Naive thymus-derived CD4-positive, alpha-beta T cell (primary cell): ENCODE data around the gene C13orf46. TPM values are rescaled to one million over a fixed set of nuclear protein-coding genes. Genes with fewer than 3 reads are reported as not detected.

Experiments
- ATAC-seq: fragments of 150-1000 bp; cut with Tn5 transposase; 2 replicates; pipeline ENCODE4 v1.10.0; 2021; ENCODE audit warnings: mild to moderate bottlenecking, moderate library complexity
- CTCF ChIA-PET: fragments of 350-600 bp; sonication (Branson Sonifier 250); formaldehyde crosslinking; loops from one replicate; lab custom pipeline; 2021; ENCODE audit warnings: antibody characterized with exemption; lab: Charles Lee
- POLR2A ChIA-PET: fragments of 350-600 bp; sonication (Branson Sonifier 250); formaldehyde crosslinking; loops from one replicate; lab custom pipeline; 2021; ENCODE audit warnings: antibody characterized with exemption, inconsistent platforms; lab: Charles Lee
- DNase-seq, 9 donors: peaks; one replicate each; pipeline versions ENCODE4 v3.0.0 to v3.0.0-alpha.2; 2020 to 2022; ENCODE audit warnings: mixed read lengths in 1 of 9
- H3K27ac ChIP-seq: one replicate; pipeline ENCODE4 v1.7.0; 2013; ENCODE audit warnings: mild to moderate bottlenecking, low read depth, low read length, moderate library complexity
- H3K27me3 ChIP-seq, 2 donors: one replicate each; pipeline ENCODE4 v1.7.0; 2013; ENCODE audit warnings: low read length in 2 of 2, mild to moderate bottlenecking in 2 of 2, moderate library complexity in 2 of 2; ENCODE audit not compliant: control insufficient read depth in 2 of 2, insufficient read depth in 2 of 2
- H3K36me3 ChIP-seq, 3 experiments: 1 replicate in 2 of 3; 2 replicates in 1 of 3; pipeline ENCODE4 v1.7.0; 2013; ENCODE audit warnings: low read length in 3 of 3, mild to moderate bottlenecking in 3 of 3, moderate library complexity in 1 of 3; ENCODE audit not compliant: insufficient read depth in 3 of 3, control insufficient read depth in 2 of 3
- H3K4me1 ChIP-seq, 2 donors: one replicate each; pipeline ENCODE4 v1.7.0; 2013; ENCODE audit warnings: low read length in 2 of 2, mild to moderate bottlenecking in 2 of 2, moderate library complexity in 1 of 2; ENCODE audit not compliant: control insufficient read depth in 2 of 2, insufficient read depth in 2 of 2
- H3K4me3 ChIP-seq: 2 replicates; pipeline ENCODE4 v1.7.0; 2013; ENCODE audit warnings: mild to moderate bottlenecking, low read length
- H3K9me3 ChIP-seq, 3 experiments: 1 replicate in 2 of 3; 2 replicates in 1 of 3; pipeline ENCODE4 v1.7.0; 2013; ENCODE audit warnings: low read length in 3 of 3; ENCODE audit not compliant: control insufficient read depth in 2 of 3
- H3K27ac Mint-ChIP-seq, 9 donors: one replicate each; pipeline ENCODE4 v1.8.0; 2020 to 2022; ENCODE audit warnings: mixed read lengths in 9 of 9, mild to moderate bottlenecking in 8 of 9, moderate library complexity in 5 of 9, inconsistent platforms in 2 of 9
- H3K27me3 Mint-ChIP-seq, 5 donors: one replicate each; pipeline ENCODE4 v1.8.0; 2021 to 2022; ENCODE audit warnings: mixed read lengths in 5 of 5, mild to moderate bottlenecking in 1 of 5
- H3K36me3 Mint-ChIP-seq, 5 donors: one replicate each; pipeline ENCODE4 v1.8.0; 2020 to 2022; ENCODE audit warnings: mixed read lengths in 5 of 5, mild to moderate bottlenecking in 3 of 5, inconsistent platforms in 1 of 5
- H3K4me1 Mint-ChIP-seq, 7 donors: one replicate each; pipeline ENCODE4 v1.8.0; 2020 to 2022; ENCODE audit warnings: mixed read lengths in 7 of 7, mild to moderate bottlenecking in 3 of 7, inconsistent platforms in 1 of 7
- H3K4me3 Mint-ChIP-seq, 10 donors: one replicate each; pipeline ENCODE4 v1.8.0; 2020 to 2022; ENCODE audit warnings: mild to moderate bottlenecking in 10 of 10, mixed read lengths in 10 of 10, moderate library complexity in 6 of 10, inconsistent platforms in 2 of 10
- H3K9me3 Mint-ChIP-seq, 11 donors: one replicate each; pipeline ENCODE4 v1.8.0; 2020 to 2022; ENCODE audit warnings: mixed read lengths in 11 of 11, mild to moderate bottlenecking in 4 of 11, inconsistent platforms in 1 of 11, moderate library complexity in 1 of 11
- intact Hi-C, 2 donors: fragments of 100-400 bp; cut with micrococcal nuclease; formaldehyde crosslinking; loops; one replicate each; pipeline ENCODE4 v1.15.1; 2023
- polyA plus RNA-seq, 2 donors: library from polyadenylated mRNA; unstranded; fragments of 300-500 nt; fragmentation: Illumina TruSeq; gene quantifications; one replicate each; pipeline ENCODE4 v1.2.3, GENCODE V29; 2021
- total RNA-seq, 6 experiments: library from RNA in 5 of 6; stranded (reverse) in 5 of 6; gene quantifications; 1 replicate in 5 of 6; 2 replicates in 1 of 6; pipeline ENCODE4 v1.2.3 and lab custom pipeline; 2021 to 2026

The C13orf46 gene
- total and polyA plus RNA-seq, 7 experiments from 2014 or later, result 1.3 to 27.0 (median 16.9) TPM

DNA sequence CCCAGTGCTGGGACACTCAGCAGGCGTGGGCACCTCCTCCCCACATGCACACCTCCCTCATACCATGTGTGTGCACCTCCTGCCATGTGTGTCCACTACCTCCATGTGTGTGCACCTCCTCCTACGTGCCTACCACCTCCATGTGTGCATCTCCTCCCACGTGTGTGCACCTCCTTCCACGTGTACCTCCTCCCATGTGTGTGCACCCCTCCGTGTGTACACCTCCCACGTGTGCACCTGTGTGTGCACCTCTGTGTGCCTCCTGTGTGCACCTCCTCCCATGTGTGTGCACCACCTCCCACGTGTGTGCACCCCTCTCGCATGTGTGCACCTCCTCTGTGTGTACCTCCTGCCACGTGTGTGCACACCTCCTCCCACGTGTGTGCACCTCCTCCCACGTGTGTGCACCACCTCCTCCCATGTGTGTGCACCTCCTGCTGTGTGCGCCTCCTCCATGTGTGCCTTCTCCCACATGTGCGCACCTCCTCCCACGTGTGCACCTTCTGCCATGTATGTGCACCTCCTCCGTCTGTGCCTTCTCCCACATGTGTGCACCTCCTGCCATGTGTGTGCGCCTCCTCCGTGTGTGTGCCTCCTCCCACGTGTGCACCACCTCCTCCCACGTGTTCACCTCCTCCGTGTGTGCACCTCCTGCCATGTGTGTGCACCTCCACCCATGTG is 6.1 kb upstream of the C13orf46 start:
- ChIA-PET CTCF (no interaction called here), POLR2A (no interaction called here)
- no peak overlapping the region for H3K27ac ChIP-seq
- H3K9me3 ChIP-seq, result no peaks in the 10 kb centered on the region
- no peaks in the 10 kb centered on the region for H3K4me1 ChIP-seq
- Mint-ChIP-seq H3K9me3 (peaks cover 0 to 32% (median 0%) of the 10 kb centered on the region in 11 donors), H3K4me1 (peaks cover 0 to 8% (median 3%) of the 10 kb centered on the region in 7 donors), H3K27ac (peak overlapping the region in 8 of 9 donors; percentile 26 to 93 (median 66)), H3K4me3 (peak overlapping the region in 5 of 10 donors; percentile 12 to 78 (median 54)), H3K27me3 (peaks cover 0 to 2% (median 0%) of the 10 kb centered on the region in 5 donors), H3K36me3 (peaks cover 15 to 55% (median 41%) of the 10 kb centered on the region in 5 donors)
- ATAC-seq, result peak; percentile 13
- H3K4me3 ChIP-seq, result no peak overlapping the region
- intact Hi-C loops, result no loop called here
- H3K36me3 ChIP-seq, result peaks cover 28 to 77% (median 38%) of the 10 kb centered on the region in 3 experiments
- H3K27me3 ChIP-seq, result no peaks in the 10 kb centered on the region
- DNase-seq, result peak in 1 of 9 donors; percentile 4

DNA sequence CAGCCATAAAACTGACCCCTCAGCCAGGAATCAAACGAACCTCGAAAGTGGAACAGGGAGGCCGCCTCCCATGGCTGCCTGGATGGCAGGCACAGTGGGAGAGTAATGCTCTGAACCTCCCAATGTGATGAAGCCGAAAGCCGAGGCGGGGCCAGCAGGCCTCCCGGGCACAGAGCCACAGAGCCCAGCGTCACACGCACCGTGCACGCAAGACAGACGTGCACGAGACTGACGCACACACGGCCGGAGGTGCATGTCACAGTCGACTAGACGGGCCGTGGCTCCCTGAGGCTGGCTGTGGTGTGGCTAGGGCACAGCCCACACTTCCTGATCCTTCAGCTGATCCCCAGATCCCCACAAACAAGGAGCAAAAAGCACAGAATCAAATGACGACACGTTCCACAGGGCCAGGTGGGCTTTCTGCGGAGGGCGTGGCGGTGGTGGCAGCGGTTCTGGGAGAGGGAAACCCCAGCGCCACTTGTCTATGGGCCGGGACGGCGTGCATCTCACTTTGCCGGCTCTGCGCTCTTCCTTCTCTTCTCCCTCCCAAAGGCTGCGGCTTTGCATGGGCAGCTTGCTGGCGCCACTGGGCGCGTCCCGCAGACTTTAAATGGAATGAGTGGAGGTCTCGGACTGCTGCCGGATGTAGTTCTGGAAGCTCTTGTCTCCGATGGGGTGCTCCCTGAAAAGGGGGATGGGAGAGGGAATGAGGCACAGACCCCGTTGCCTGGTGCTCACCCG is 5.0 kb upstream of the C13orf46 start:
- peaks cover 0 to 8% (median 3%) of the 10 kb centered on the region in 7 donors for H3K4me1 Mint-ChIP-seq
- intact Hi-C loops, result no loop called here
- Histone ChIP-seq H3K9me3 (no peaks in the 10 kb centered on the region), H3K36me3 (peaks cover 28 to 85% (median 40%) of the 10 kb centered on the region in 3 experiments), H3K4me1 (no peaks in the 10 kb centered on the region), H3K4me3 (no peak overlapping the region), H3K27ac (no peak overlapping the region), H3K27me3 (no peaks in the 10 kb centered on the region)
- H3K27me3 Mint-ChIP-seq, result peaks cover 0 to 2% (median 0%) of the 10 kb centered on the region in 5 donors
- peak in 1 of 9 donors; percentile 4 for DNase-seq
- H3K4me3 Mint-ChIP-seq, result peak overlapping the region in 2 of 10 donors; percentile 16 to 45
- no peak for ATAC-seq
- CTCF ChIA-PET, result no interaction called here
- H3K36me3 Mint-ChIP-seq, result peaks cover 15 to 56% (median 38%) of the 10 kb centered on the region in 5 donors
- POLR2A ChIA-PET, result no interaction called here
- H3K27ac Mint-ChIP-seq, result peak overlapping the region in 7 of 9 donors; percentile 13 to 92 (median 48)
- peaks cover 0 to 38% (median 0%) of the 10 kb centered on the region in 11 donors for H3K9me3 Mint-ChIP-seq

DNA sequence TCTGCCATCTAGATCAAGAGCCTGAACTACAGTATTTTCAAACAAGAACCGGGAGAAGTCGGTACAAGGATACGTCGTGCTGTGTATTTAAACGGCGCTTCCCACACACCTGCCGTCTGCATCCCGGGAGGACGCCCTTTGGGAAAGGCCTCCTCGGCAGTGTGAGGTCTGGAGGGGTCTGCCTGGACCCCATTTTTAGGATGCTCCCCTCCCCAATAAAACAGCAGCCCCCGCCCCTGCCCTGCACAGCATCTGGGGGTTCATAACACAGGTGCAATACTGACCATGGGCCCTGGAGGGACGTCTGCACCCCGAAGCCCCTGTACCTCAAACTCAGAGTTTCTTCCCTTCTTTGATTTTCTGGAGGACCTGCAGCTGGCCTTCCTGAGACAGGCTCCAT is 4.1 kb upstream of the C13orf46 start:
- DNase-seq (no peak), ATAC-seq (no peak)
- Mint-ChIP-seq H3K36me3 (peaks cover 15 to 59% (median 38%) of the 10 kb centered on the region in 5 donors), H3K4me1 (peaks cover 0 to 8% (median 3%) of the 10 kb centered on the region in 7 donors), H3K4me3 (peak overlapping the region in 2 of 10 donors; percentile 13 to 43), H3K27ac (peak overlapping the region in 6 of 9 donors; percentile 40 to 69 (median 56)), H3K9me3 (peaks cover 0 to 45% (median 0%) of the 10 kb centered on the region in 11 donors), H3K27me3 (peaks cover 0 to 2% (median 0%) of the 10 kb centered on the region in 5 donors)
- no peaks in the 10 kb centered on the region for H3K4me1 ChIP-seq
- no peaks in the 10 kb centered on the region for H3K27me3 ChIP-seq
- intact Hi-C loops, result no loop called here
- ChIA-PET CTCF (no interaction called here), POLR2A (no interaction called here)
- no peak overlapping the region for H3K27ac ChIP-seq
- H3K36me3 ChIP-seq, result peaks cover 28 to 94% (median 40%) of the 10 kb centered on the region in 3 experiments
- no peaks in the 10 kb centered on the region for H3K9me3 ChIP-seq
- no peak overlapping the region for H3K4me3 ChIP-seq

DNA sequence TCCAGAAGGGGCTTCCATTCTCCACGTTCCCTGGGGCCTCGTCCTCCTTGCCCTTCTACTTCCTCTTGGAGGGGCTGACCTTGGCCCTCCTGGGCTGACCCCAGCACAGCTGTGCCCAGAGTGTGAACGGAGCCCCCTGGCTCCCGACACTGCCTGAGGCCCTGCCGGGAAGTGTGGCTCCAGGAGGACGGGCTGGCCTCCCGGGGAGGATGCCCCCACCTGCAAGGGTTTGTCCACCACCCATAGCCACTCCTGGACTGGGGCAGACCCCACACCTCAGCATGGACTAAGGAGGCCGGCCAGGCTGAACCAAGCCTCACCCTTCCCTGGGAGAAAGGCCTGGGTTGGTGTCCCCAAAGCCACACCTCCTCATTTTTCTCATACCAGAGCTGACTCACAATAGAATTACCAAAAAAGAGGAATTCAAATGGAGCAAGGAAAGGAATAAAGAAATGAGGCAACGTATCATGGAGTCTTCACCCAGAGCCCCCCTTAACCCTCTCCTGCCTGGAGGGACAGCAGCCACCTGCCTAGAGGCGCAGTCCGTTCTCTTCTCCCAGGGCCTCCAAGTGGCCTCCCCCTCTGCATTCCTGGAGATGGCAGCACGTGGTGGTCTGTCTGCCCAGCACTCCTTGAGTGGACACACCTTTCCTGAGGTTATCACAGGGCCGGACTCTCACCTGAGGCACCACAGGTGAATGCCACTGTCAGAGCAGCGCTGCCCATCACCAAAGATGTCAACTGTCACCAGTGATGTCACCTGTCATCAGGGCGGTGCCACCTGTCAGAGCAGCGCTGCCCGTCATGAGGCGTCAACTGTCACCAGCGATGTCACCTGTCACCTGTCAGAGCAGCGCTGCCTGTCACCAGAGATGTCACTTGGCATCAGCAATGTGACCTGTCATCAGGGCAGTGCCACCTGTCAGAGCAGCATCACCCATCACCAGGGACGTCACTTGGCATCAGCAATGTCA is 3.1 kb upstream of the C13orf46 start:
- peaks cover 0 to 46% (median 0%) of the 10 kb centered on the region in 11 donors for H3K9me3 Mint-ChIP-seq
- ChIA-PET POLR2A (no interaction called here), CTCF (interaction anchor here (0.6 kb wide), 1 partner anchor 27 kb away, joined by 3 read pairs; no protein-coding TSS in a partner anchor)
- Histone ChIP-seq H3K4me1 (no peaks in the 10 kb centered on the region), H3K27me3 (no peaks in the 10 kb centered on the region), H3K4me3 (no peak overlapping the region), H3K27ac (no peak overlapping the region), H3K9me3 (no peaks in the 10 kb centered on the region), H3K36me3 (peaks cover 28 to 96% (median 40%) of the 10 kb centered on the region in 3 experiments)
- peaks cover 15 to 56% (median 35%) of the 10 kb centered on the region in 5 donors for H3K36me3 Mint-ChIP-seq
- no peak for DNase-seq
- peak overlapping the region in 7 of 9 donors; percentile 40 to 81 (median 69) for H3K27ac Mint-ChIP-seq
- H3K4me3 Mint-ChIP-seq, result peak overlapping the region in 3 of 10 donors; percentile 13 to 52 (median 32)
- ATAC-seq, result no peak
- peaks cover 0 to 2% (median 0%) of the 10 kb centered on the region in 5 donors for H3K27me3 Mint-ChIP-seq
- peaks cover 0 to 8% (median 3%) of the 10 kb centered on the region in 7 donors for H3K4me1 Mint-ChIP-seq
- intact Hi-C loops, result no loop called here

DNA sequence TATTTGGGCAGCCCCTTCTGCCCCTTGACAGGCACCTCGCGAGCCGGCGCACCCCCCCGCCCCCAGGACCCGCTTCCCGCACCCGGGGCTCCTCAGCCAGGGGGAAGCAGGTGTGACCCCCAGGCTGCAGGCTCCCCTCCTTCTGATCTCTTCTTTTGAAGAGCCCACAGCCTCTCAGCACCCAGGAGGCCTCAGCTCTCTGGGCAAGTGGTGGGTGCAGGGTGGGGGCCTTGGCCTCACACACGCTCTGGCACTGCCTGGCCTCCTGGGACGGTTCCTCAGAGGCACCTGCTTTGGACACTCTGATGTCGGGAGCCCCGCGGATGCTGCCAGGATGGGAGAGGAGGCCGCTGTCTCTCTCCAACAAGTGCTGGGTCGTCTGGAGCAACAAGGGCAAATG is 1.5 kb upstream of the C13orf46 start:
- no peaks in the 10 kb centered on the region for H3K4me1 ChIP-seq
- H3K27ac Mint-ChIP-seq, result peak overlapping the region in 4 of 9 donors; percentile 24 to 72 (median 38)
- intact Hi-C loops, result no loop called here
- POLR2A ChIA-PET, result no interaction called here
- H3K9me3 ChIP-seq, result no peaks in the 10 kb centered on the region
- ATAC-seq (no peak), DNase-seq (no peak)
- CTCF ChIA-PET, result no interaction called here
- H3K4me3 Mint-ChIP-seq, result peak overlapping the region in 1 of 10 donors; percentile 6
- H3K27me3 Mint-ChIP-seq, result peaks cover 0 to 2% (median 0%) of the 10 kb centered on the region in 5 donors
- peaks cover 0 to 5% (median 3%) of the 10 kb centered on the region in 7 donors for H3K4me1 Mint-ChIP-seq
- H3K9me3 Mint-ChIP-seq, result peaks cover 0 to 44% (median 0%) of the 10 kb centered on the region in 11 donors
- no peak overlapping the region for H3K4me3 ChIP-seq
- no peaks in the 10 kb centered on the region for H3K27me3 ChIP-seq
- H3K36me3 Mint-ChIP-seq, result peaks cover 9 to 48% (median 23%) of the 10 kb centered on the region in 5 donors
- H3K36me3 ChIP-seq, result peaks cover 25 to 92% (median 32%) of the 10 kb centered on the region in 3 experiments
- no peak overlapping the region for H3K27ac ChIP-seq
